Measurements from ENCODE around the gene RFNG.

DNA sequence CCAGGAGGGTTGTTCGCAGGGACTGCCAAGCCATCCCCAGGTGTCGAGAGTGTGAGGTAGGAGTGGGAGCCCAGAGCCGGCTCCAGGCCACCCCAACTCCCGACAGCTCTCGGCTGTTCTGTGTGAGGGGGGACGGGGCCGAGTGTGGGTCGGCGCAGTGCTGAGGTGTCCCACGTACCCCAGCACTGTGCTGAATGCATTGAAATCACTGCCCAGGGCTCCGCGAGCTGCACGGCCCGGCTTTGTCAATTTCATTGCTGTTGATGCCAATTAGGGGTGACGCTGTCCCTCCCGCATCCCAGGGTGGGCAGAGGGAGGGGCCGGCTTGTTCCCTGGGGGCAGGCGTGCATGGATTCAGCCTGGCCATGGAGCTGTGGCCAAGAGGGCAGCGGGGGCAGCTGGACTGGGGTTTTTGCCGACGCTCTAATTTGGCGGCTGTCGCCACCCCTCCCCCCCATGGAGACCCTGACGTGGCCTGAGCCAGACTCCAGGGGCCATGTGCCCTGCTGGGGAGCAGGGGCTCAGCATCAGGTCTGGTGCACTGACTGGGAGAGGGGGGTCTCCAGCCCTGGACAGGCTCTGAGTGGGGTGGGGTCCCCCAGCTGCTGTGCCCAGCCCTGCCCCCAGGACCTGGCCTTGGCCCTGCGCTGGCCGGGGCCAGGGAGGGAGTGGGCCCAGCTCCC, 43.2 kb downstream of the RFNG start:
- TF ChIP-seq, protein P1, sequence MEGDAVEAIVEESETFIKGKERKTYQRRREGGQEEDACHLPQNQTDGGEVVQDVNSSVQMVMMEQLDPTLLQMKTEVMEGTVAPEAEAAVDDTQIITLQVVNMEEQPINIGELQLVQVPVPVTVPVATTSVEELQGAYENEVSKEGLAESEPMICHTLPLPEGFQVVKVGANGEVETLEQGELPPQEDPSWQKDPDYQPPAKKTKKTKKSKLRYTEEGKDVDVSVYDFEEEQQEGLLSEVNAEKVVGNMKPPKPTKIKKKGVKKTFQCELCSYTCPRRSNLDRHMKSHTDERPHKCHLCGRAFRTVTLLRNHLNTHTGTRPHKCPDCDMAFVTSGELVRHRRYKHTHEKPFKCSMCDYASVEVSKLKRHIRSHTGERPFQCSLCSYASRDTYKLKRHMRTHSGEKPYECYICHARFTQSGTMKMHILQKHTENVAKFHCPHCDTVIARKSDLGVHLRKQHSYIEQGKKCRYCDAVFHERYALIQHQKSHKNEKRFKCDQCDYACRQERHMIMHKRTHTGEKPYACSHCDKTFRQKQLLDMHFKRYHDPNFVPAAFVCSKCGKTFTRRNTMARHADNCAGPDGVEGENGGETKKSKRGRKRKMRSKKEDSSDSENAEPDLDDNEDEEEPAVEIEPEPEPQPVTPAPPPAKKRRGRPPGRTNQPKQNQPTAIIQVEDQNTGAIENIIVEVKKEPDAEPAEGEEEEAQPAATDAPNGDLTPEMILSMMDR (IDR thresholded peaks at IDR 0.05; ENCODE audit: insufficient read depth, low read depth, low read length): no peak
- TF ChIP-seq EZH2 (IDR thresholded peaks at IDR 0.05; ENCODE audit: insufficient read depth, low read length): no peak
